GM23248 (cell line): ENCODE data around the gene FAT3.
A peak's percentile ranks its signal among the peaks of the same experiment; 100 is the strongest.

Source experiments
- EZH2 ChIP-seq: fragments of 200-600 bp; sonication (generic); IDR thresholded peaks from 2 replicates; pipeline ENCODE4 v1.6.1; 2018; ENCODE audit warnings: antibody characterized with exemption, mild to moderate bottlenecking; ENCODE audit not compliant: insufficient read depth, poor library complexity, severe bottlenecking
- EZH2phosphoT487 ChIP-seq: fragments of 200-600 bp; sonication (generic); IDR thresholded peaks from 2 replicates; pipeline ENCODE4 v1.6.1; 2018; ENCODE audit warnings: antibody characterized with exemption, moderate library complexity, mild to moderate bottlenecking, low read depth; ENCODE audit not compliant: insufficient read depth

- TF ChIP-seq EZH2 (peak; percentile 44), EZH2phosphoT487 (no peak)
Observed at GRCh38 chr11:92224407-92225124, at the start of gene FAT3.
